GM12892 (cell line): Measurements from ENCODE around the gene PSME2.

Experiments used
- POLR2A ChIP-seq: IDR thresholded peaks from 2 replicates; pipeline ENCODE4 v1.6.1; 2011; ENCODE audit warnings: low read depth, low read length, control low read depth
- POLR2AphosphoS5 ChIP-seq: IDR thresholded peaks from 2 replicates; pipeline ENCODE4 v1.6.1; 2011; ENCODE audit warnings: low read depth, low read length, control low read depth

- TF ChIP-seq POLR2AphosphoS5 (no peak), POLR2A (no peak; the same call in 1 of the 2 replicates)
These were observed 30.8 kb upstream of the PSME2 start for GRCh38 chr14:24177041-24177825.
